H9 (cell line): ENCODE data around the gene DERL2. TPM values are rescaled to one million over a fixed set of nuclear protein-coding genes. Genes with fewer than 3 reads are reported as not detected.

ENCODE experiments used
- DNase-seq: peaks from one replicate; pipeline ENCODE4 v3.0.0-alpha.2; 2017
- H2AFZ ChIP-seq: one replicate; pipeline ENCODE4 v1.6.1; 2013; ENCODE audit warnings: mild to moderate bottlenecking, low read length, control low read depth, moderate library complexity
- H2AK5ac ChIP-seq: 2 replicates; pipeline ENCODE4 v1.6.1; 2013; ENCODE audit warnings: low read length, control low read depth, mixed read lengths; ENCODE audit not compliant: insufficient read length
- H2BK120ac ChIP-seq: one replicate; pipeline ENCODE4 v1.6.1; 2013; ENCODE audit warnings: low read depth, mild to moderate bottlenecking, low read length, control low read depth, inconsistent platforms; ENCODE audit not compliant: poor library complexity, severe bottlenecking
- H2BK12ac ChIP-seq: 2 replicates; pipeline ENCODE4 v1.6.1; 2013; ENCODE audit warnings: low read length, control low read depth, mixed read lengths, low read depth; ENCODE audit not compliant: insufficient read length
- H2BK15ac ChIP-seq: 2 replicates; pipeline ENCODE4 v1.6.1; 2013; ENCODE audit warnings: low read depth, low read length, control low read depth
- H2BK20ac ChIP-seq: one replicate; pipeline ENCODE4 v1.6.1; 2013; ENCODE audit warnings: low read depth, mild to moderate bottlenecking, low read length, control low read depth, inconsistent platforms; ENCODE audit not compliant: poor library complexity, severe bottlenecking
- H2BK5ac ChIP-seq: 2 replicates; pipeline ENCODE4 v1.6.1; 2013; ENCODE audit warnings: low read length, control low read depth, mixed read lengths; ENCODE audit not compliant: insufficient read length
- H3K14ac ChIP-seq: 2 replicates; pipeline ENCODE4 v1.6.1; 2013; ENCODE audit warnings: low read length, control low read depth; ENCODE audit not compliant: insufficient read depth
- H3K18ac ChIP-seq: 2 replicates; pipeline ENCODE4 v1.6.1; 2013; ENCODE audit warnings: low read depth, mild to moderate bottlenecking, mixed read lengths, low read length, control low read depth; ENCODE audit not compliant: insufficient read length
- H3K23ac ChIP-seq: 2 replicates; pipeline ENCODE4 v1.6.1; 2013; ENCODE audit warnings: low read length, control low read depth, mixed read lengths, low read depth; ENCODE audit not compliant: insufficient read length
- H3K23me2 ChIP-seq: 2 replicates; pipeline ENCODE4 v1.6.1; 2013; ENCODE audit warnings: low read depth, mild to moderate bottlenecking, mixed read lengths, low read length, control low read depth; ENCODE audit not compliant: insufficient read length, poor library complexity, severe bottlenecking
- H3K27ac ChIP-seq: 2 replicates; pipeline ENCODE4 v1.5.1; 2013; ENCODE audit warnings: low read length, control low read depth, mixed read lengths, low read depth; ENCODE audit not compliant: insufficient read length
- H3K27me3 ChIP-seq: 2 replicates; pipeline ENCODE4 v1.6.1; 2013; ENCODE audit warnings: low read length, control low read depth, inconsistent platforms; ENCODE audit not compliant: insufficient read depth
- H3K4ac ChIP-seq: 2 replicates; pipeline ENCODE4 v1.6.1; 2013; ENCODE audit warnings: low read depth, mild to moderate bottlenecking, control low read depth, inconsistent platforms, low read length, moderate library complexity
- H3K4me1 ChIP-seq: 2 replicates; pipeline ENCODE4 v1.6.1; 2013; ENCODE audit warnings: low read length, control low read depth, inconsistent platforms; ENCODE audit not compliant: insufficient read depth
- H3K4me2 ChIP-seq: 2 replicates; pipeline ENCODE4 v1.6.1; 2013; ENCODE audit warnings: low read length, control low read depth, mixed read lengths; ENCODE audit not compliant: insufficient read length, insufficient read depth
- H3K56ac ChIP-seq: 2 replicates; pipeline ENCODE4 v1.6.1; 2013; ENCODE audit warnings: low read depth, mild to moderate bottlenecking, mixed read lengths, low read length, control low read depth; ENCODE audit not compliant: insufficient read length
- H3K79me1 ChIP-seq: 2 replicates; pipeline ENCODE4 v1.6.1; 2013; ENCODE audit warnings: low read depth, mild to moderate bottlenecking, moderate library complexity, low read length, control low read depth, inconsistent platforms; ENCODE audit not compliant: insufficient read depth, poor library complexity, severe bottlenecking
- H3K79me2 ChIP-seq: 2 replicates; pipeline ENCODE4 v1.6.1; 2013; ENCODE audit warnings: low read length, control low read depth, inconsistent platforms; ENCODE audit not compliant: insufficient read depth
- H3K9ac ChIP-seq: 2 replicates; pipeline ENCODE4 v1.6.1; 2013; ENCODE audit warnings: low read length, control low read depth, mixed read lengths; ENCODE audit not compliant: insufficient read length; ENCODE audit errors: extremely low read depth
- H3K9me3 ChIP-seq: one replicate; pipeline ENCODE4 v1.6.1; 2013; ENCODE audit warnings: low read depth, low read length, inconsistent platforms; ENCODE audit not compliant: control insufficient read depth
- H3T11ph ChIP-seq: one replicate; pipeline ENCODE4 v1.6.1; 2013; ENCODE audit warnings: mild to moderate bottlenecking, low read length, control low read depth, inconsistent platforms
- H4K20me1 ChIP-seq: one replicate; pipeline ENCODE4 v1.6.1; 2013; ENCODE audit not compliant: control insufficient read depth, insufficient read length, insufficient read depth
- H4K5ac ChIP-seq: 2 replicates; pipeline ENCODE4 v1.6.1; 2013; ENCODE audit warnings: low read depth, mild to moderate bottlenecking, mixed read lengths, low read length, control low read depth; ENCODE audit not compliant: insufficient read length
- H4K8ac ChIP-seq: replicated peaks from 2 replicates; pipeline ENCODE4 v1.6.1; 2013; ENCODE audit warnings: low read length, control low read depth, mixed read lengths, low read depth; ENCODE audit not compliant: insufficient read length
- H4K91ac ChIP-seq: 2 replicates; pipeline ENCODE4 v1.6.1; 2013; ENCODE audit warnings: low read depth, mild to moderate bottlenecking, moderate library complexity, mixed read lengths, low read length, control low read depth; ENCODE audit not compliant: insufficient read length
- H3K27ac Mint-ChIP-seq, 3 experiments: 2 replicates in 2 of 3; 3 replicates in 1 of 3; pipeline ENCODE4 v1.8.0; 2020 to 2021; ENCODE audit warnings: mixed read lengths in 3 of 3, mild to moderate bottlenecking in 1 of 3, moderate library complexity in 1 of 3
- H3K27me3 Mint-ChIP-seq: 2 replicates; pipeline ENCODE4 v1.8.0; 2021; ENCODE audit warnings: low read depth, mild to moderate bottlenecking, moderate library complexity, mixed read lengths
- H3K36me3 Mint-ChIP-seq, 3 experiments: 2 replicates in 2 of 3; 3 replicates in 1 of 3; pipeline ENCODE4 v1.8.0; 2020 to 2021; ENCODE audit warnings: low read depth in 3 of 3, mixed read lengths in 3 of 3; ENCODE audit not compliant: insufficient read depth in 1 of 3
- H3K4me1 Mint-ChIP-seq, 2 experiments: 2 replicates each; pipeline ENCODE4 v1.8.0; 2020; ENCODE audit warnings: mixed read lengths in 2 of 2
- H3K4me3 Mint-ChIP-seq, 2 experiments: 2 replicates in 1 of 2; 3 replicates in 1 of 2; pipeline ENCODE4 v1.8.0; 2020 to 2021; ENCODE audit warnings: mild to moderate bottlenecking in 2 of 2, mixed read lengths in 2 of 2, moderate library complexity in 1 of 2
- H3K9me3 Mint-ChIP-seq, 2 experiments: 2 replicates in 1 of 2; 3 replicates in 1 of 2; pipeline ENCODE4 v1.8.0; 2020; ENCODE audit warnings: mild to moderate bottlenecking in 2 of 2, mixed read lengths in 2 of 2, moderate library complexity in 1 of 2
- CTCF ChIP-seq: fragments of 200-600 bp; sonication (generic); conservative IDR thresholded peaks from 3 replicates; pipeline ENCODE4 v1.8.0; 2021; ENCODE audit warnings: antibody characterized with exemption, mild to moderate bottlenecking
- WGBS: extraction: QIAGEN DNeasy Blood & Tissue Kit; methylation state at CpG from one replicate; pipeline ENCODE4 v1.1.7; 2013; ENCODE audit warnings: missing lambda C conversion rate, low lambda C conversion rate, mixed read lengths; ENCODE audit not compliant: insufficient read length; ENCODE audit errors: extremely low coverage; 5-methylcytosine and 5-hydroxymethylcytosine counted together
- total RNA-seq: library from RNA; stranded (reverse); gene quantifications from 2 replicates; pipeline ENCODE4 v1.2.1, GENCODE V29; 2021

Gene DERL2
- total RNA-seq, 1 experiment from 2014 or later: 83.2 TPM

- no peak within 1 kb of the TSS for H2BK120ac ChIP-seq
- peak within 1 kb of the TSS; percentile 22 for H4K5ac ChIP-seq
- Mint-ChIP-seq H3K27me3 (no peaks in the 10 kb centered on the region), H3K4me1 (peaks cover 20 to 23% of the 10 kb centered on the region in 2 experiments), H3K9me3 (no peaks in the 10 kb centered on the region), H3K27ac (peak within 1 kb of the TSS; percentile 73 to 87 (median 73)), H3K4me3 (peak within 1 kb of the TSS; percentile 85 to 86), H3K36me3 (peaks cover 37 to 64% (median 52%) of the 10 kb centered on the region in 3 experiments)
- no peaks in the 10 kb centered on the region for H3K23me2 ChIP-seq
- no peaks in the 10 kb centered on the region for H3K27me3 ChIP-seq
- no peaks in the 10 kb centered on the region for H4K20me1 ChIP-seq
- peak within 1 kb of the TSS; percentile 89 for H3K9ac ChIP-seq
- peaks cover 15% of the 10 kb centered on the region; the same call in 1 of the 2 replicates for H3K79me2 ChIP-seq
- peak within 1 kb of the TSS; percentile 87 for H3K14ac ChIP-seq
- peaks cover 6% of the 10 kb centered on the region for H3K79me1 ChIP-seq
- H3K56ac ChIP-seq: no peak within 1 kb of the TSS
- no peak within 1 kb of the TSS for H2BK5ac ChIP-seq
- WGBS: no CpG with 5 or more reads among the region's 75 CpGs
- no peak within 1 kb of the TSS for H4K91ac ChIP-seq
- H3K4me2 ChIP-seq: peak within 1 kb of the TSS; percentile 94
- no peak within 1 kb of the TSS for H2BK15ac ChIP-seq
- H3K4ac ChIP-seq: no peak within 1 kb of the TSS
- peak; percentile 97 for DNase-seq
- no peak within 1 kb of the TSS for H3K18ac ChIP-seq
- H2AFZ ChIP-seq: no peak within 1 kb of the TSS
- TF ChIP-seq CTCF: peak; percentile 99
- no peak within 1 kb of the TSS for H3K23ac ChIP-seq
- no peak within 1 kb of the TSS for H2AK5ac ChIP-seq
- no peak within 1 kb of the TSS for H2BK20ac ChIP-seq
- H3K27ac ChIP-seq: no peak within 1 kb of the TSS
- no peaks in the 10 kb centered on the region for H3K9me3 ChIP-seq
- no peak within 1 kb of the TSS for H4K8ac ChIP-seq
- no peaks in the 10 kb centered on the region; the same call in 1 of the 2 replicates for H3K4me1 ChIP-seq
- H2BK12ac ChIP-seq: no peak within 1 kb of the TSS
- H3T11ph ChIP-seq: no peak within 1 kb of the TSS
Observed at GRCh38 chr17:5438716-5439445, 47.1 kb downstream of the DERL2 start, which contains the start of gene C1QBP. C1QBP (minus strand) TSS chr17:5439155; CDS start chr17:5439073, 82 bp downstream.
